Lower leg skin (tissue), 3 donors: Measurements from ENCODE around the gene AAR2.

ENCODE experiments used
- CTCF ChIP-seq, 3 donors: fragments of 450-650 bp; IDR thresholded peaks; one replicate each; pipeline ENCODE4 v1.5.1; 2016; ENCODE audit warnings: antibody characterized with exemption in 3 of 3, mild to moderate bottlenecking in 3 of 3, moderate library complexity in 2 of 3
- POLR2A ChIP-seq, 2 donors: fragments of 450-650 bp; IDR thresholded peaks; one replicate each; pipeline ENCODE4 v1.6.1; 2016 to 2017; ENCODE audit warnings: antibody characterized with exemption in 2 of 2, mild to moderate bottlenecking in 1 of 2, moderate library complexity in 1 of 2

- TF ChIP-seq CTCF (IDR thresholded peaks at IDR 0.05) (no peak), POLR2A (IDR thresholded peaks at IDR 0.05) (no peak)
Observed at GRCh38 chr20:36264426-36265246, 28.4 kb downstream of the AAR2 start.
